DND-41 (cell line): Measurements from ENCODE around the gene AADAT.

Experiments used
- ATAC-seq: fragments of 200-7000 bp; cut with Tn5 transposase; 3 replicates; pipeline ENCODE4 v1.9.1; 2021; ENCODE audit warnings: low read depth; ENCODE audit not compliant: insufficient read depth
- DNase-seq: peaks from one replicate; pipeline ENCODE4 v3.0.0-alpha.2; 2020
- H2AFZ ChIP-seq: 2 replicates; pipeline ENCODE4 v1.6.0; 2012; ENCODE audit warnings: low read depth, low read length
- H3K27ac ChIP-seq: 2 replicates; pipeline ENCODE4 v1.5.1; 2012; ENCODE audit warnings: low read length, inconsistent platforms
- H3K27me3 ChIP-seq: fragments of 200-600 bp; sonication (generic); 2 replicates; pipeline ENCODE4 v1.6.0; 2012; ENCODE audit warnings: low read length, mild to moderate bottlenecking, inconsistent platforms; ENCODE audit not compliant: insufficient read depth, poor library complexity
- H3K36me3 ChIP-seq: 2 replicates; pipeline ENCODE4 v1.5.1; 2012; ENCODE audit warnings: low read length, inconsistent platforms; ENCODE audit not compliant: insufficient read depth
- H3K4me1 ChIP-seq: 2 replicates; pipeline ENCODE4 v1.5.1; 2012; ENCODE audit warnings: mild to moderate bottlenecking, low read length; ENCODE audit not compliant: insufficient read depth
- H3K4me2 ChIP-seq: 2 replicates; pipeline ENCODE4 v1.6.0; 2012; ENCODE audit warnings: mild to moderate bottlenecking, moderate library complexity, low read length, inconsistent platforms; ENCODE audit not compliant: insufficient read depth
- H3K4me3 ChIP-seq, 2 experiments: fragments of 200-600 bp in 1 of 2; shearing (Covaris generic) in 1 of 2; 2 replicates each; pipeline ENCODE4 v1.5.1; 2012 to 2016; ENCODE audit warnings: inconsistent platforms in 2 of 2, low read length in 2 of 2, mild to moderate bottlenecking in 2 of 2, low read depth in 1 of 2, moderate library complexity in 1 of 2
- H3K79me2 ChIP-seq: 2 replicates; pipeline ENCODE4 v1.6.0; 2012; ENCODE audit warnings: low read length, inconsistent platforms; ENCODE audit not compliant: insufficient read depth
- H3K9ac ChIP-seq: 2 replicates; pipeline ENCODE4 v1.6.0; 2012; ENCODE audit warnings: low read depth, mild to moderate bottlenecking, inconsistent platforms, low read length, moderate library complexity
- H3K9me3 ChIP-seq: 2 replicates; pipeline ENCODE4 v1.5.1; 2012; ENCODE audit warnings: low read length, moderate library complexity, mild to moderate bottlenecking, inconsistent platforms; ENCODE audit not compliant: insufficient read depth, severe bottlenecking
- H4K20me1 ChIP-seq: 2 replicates; pipeline ENCODE4 v1.6.0; 2012; ENCODE audit warnings: low read length; ENCODE audit not compliant: insufficient read depth
- CTCF ChIP-seq: IDR thresholded peaks from 2 replicates; pipeline ENCODE4 v1.5.1; 2012; ENCODE audit warnings: borderline replicate concordance, low read length, moderate library complexity, mild to moderate bottlenecking; ENCODE audit not compliant: poor library complexity, severe bottlenecking; ENCODE audit errors: extremely low read depth
- EZH2 ChIP-seq: IDR thresholded peaks from 3 replicates; pipeline ENCODE4 v1.6.1; 2012; ENCODE audit warnings: borderline replicate concordance, low read depth, mild to moderate bottlenecking, moderate library complexity, low read length, inconsistent platforms; ENCODE audit not compliant: severe bottlenecking

The AADAT gene

GRCh38 chr4:170111546-170111945 is 21.8 kb upstream of the AADAT start:
- no peaks in the 10 kb centered on the region for H3K27me3 ChIP-seq
- H4K20me1 ChIP-seq: no peaks in the 10 kb centered on the region
- no peak for ATAC-seq
- H2AFZ ChIP-seq: no peak overlapping the region
- no peaks in the 10 kb centered on the region for H3K36me3 ChIP-seq
- no peak overlapping the region for H3K4me3 ChIP-seq
- no peak for DNase-seq
- no peaks in the 10 kb centered on the region for H3K4me1 ChIP-seq
- no peak overlapping the region for H3K9ac ChIP-seq
- H3K9me3 ChIP-seq: no peaks in the 10 kb centered on the region
- no peak overlapping the region for H3K27ac ChIP-seq
- no peak overlapping the region for H3K4me2 ChIP-seq
- H3K79me2 ChIP-seq: no peaks in the 10 kb centered on the region
- no peak for TF ChIP-seq EZH2
- no peak for TF ChIP-seq CTCF

- Histone ChIP-seq H3K27me3 (no peaks in the 10 kb centered on the region), H3K4me1 (no peaks in the 10 kb centered on the region), H3K36me3 (no peaks in the 10 kb centered on the region), H2AFZ (no peak overlapping the region), H3K79me2 (no peaks in the 10 kb centered on the region), H3K4me3 (no peak overlapping the region), H3K4me2 (no peak overlapping the region), H4K20me1 (no peaks in the 10 kb centered on the region), H3K9me3 (no peaks in the 10 kb centered on the region), H3K27ac (no peak overlapping the region), H3K9ac (no peak overlapping the region)
- DNase-seq (no peak), ATAC-seq (no peak)
- TF ChIP-seq EZH2 (no peak), CTCF (no peak)
These were observed 21.3 kb upstream of the AADAT start for GRCh38 chr4:170111085-170111484.

GRCh38 chr4:170110285-170110672 is 20.5 kb upstream of the AADAT start:
- Histone ChIP-seq H3K27me3 (no peaks in the 10 kb centered on the region), H3K9me3 (no peaks in the 10 kb centered on the region), H4K20me1 (no peaks in the 10 kb centered on the region), H3K4me1 (no peaks in the 10 kb centered on the region), H3K9ac (no peak overlapping the region), H2AFZ (no peak overlapping the region), H3K79me2 (no peaks in the 10 kb centered on the region), H3K4me3 (no peak overlapping the region), H3K36me3 (no peaks in the 10 kb centered on the region), H3K4me2 (no peak overlapping the region), H3K27ac (no peak overlapping the region)
- DNase-seq (no peak), ATAC-seq (no peak)
- TF ChIP-seq CTCF (no peak), EZH2 (no peak)
